Adrenal gland (tissue), 5 donors: ENCODE measurements around the gene MTUS2.

ENCODE experiments used
- CTCF ChIP-seq, 6 experiments: fragments of 450-650 bp in 4 of 6; fragments of 200-600 bp in 2 of 6; sonication (generic) in 1 of 6; IDR thresholded peaks; 1 replicate in 5 of 6; 2 replicates in 1 of 6; pipeline versions ENCODE4 v1.5.1 to v1.8.0; 2016 to 2021; ENCODE audit warnings: antibody characterized with exemption in 6 of 6, mild to moderate bottlenecking in 2 of 6, moderate library complexity in 1 of 6
- POLR2A ChIP-seq, 2 donors: fragments of 450-650 bp; IDR thresholded peaks; one replicate each; pipeline ENCODE4 v1.6.1; 2017; ENCODE audit warnings: antibody characterized with exemption in 2 of 2, mild to moderate bottlenecking in 2 of 2, moderate library complexity in 1 of 2
- donor health status: DM: no; HTN: no; CAD: no.

- TF ChIP-seq POLR2A (IDR thresholded peaks at IDR 0.05) (no peak), CTCF (IDR thresholded peaks at IDR 0.05) (no peak)
Observed at GRCh38 chr13:28854657-28855056, 34.5 kb downstream of the MTUS2 start.
